Mesendoderm (in vitro differentiated cells): ENCODE measurements around the gene PLA2G3.

Experiments
- DNase-seq: peaks from one replicate; pipeline ENCODE4 v3.0.0; 2013
- H2AK5ac ChIP-seq: 2 replicates; pipeline ENCODE4 v1.6.1; 2013; ENCODE audit warnings: low read length, inconsistent platforms
- H2BK120ac ChIP-seq: 2 replicates; pipeline ENCODE4 v1.6.1; 2013; ENCODE audit warnings: low read depth, mild to moderate bottlenecking, low read length, moderate library complexity, mixed read lengths
- H2BK15ac ChIP-seq: replicated peaks from 2 replicates; pipeline ENCODE4 v1.6.1; 2013; ENCODE audit warnings: low read depth, mild to moderate bottlenecking, moderate library complexity
- H2BK5ac ChIP-seq: 2 replicates; pipeline ENCODE4 v1.6.1; 2013; ENCODE audit warnings: low read length, inconsistent platforms
- H3K18ac ChIP-seq: 2 replicates; pipeline ENCODE4 v1.6.1; 2013; ENCODE audit warnings: mild to moderate bottlenecking, low read length, mixed read lengths
- H3K23ac ChIP-seq: one replicate; pipeline ENCODE4 v1.6.1; 2013; ENCODE audit warnings: low read length
- H3K27ac ChIP-seq: 2 replicates; pipeline ENCODE4 v1.5.1; 2013; ENCODE audit warnings: low read depth, mild to moderate bottlenecking, inconsistent platforms, low read length, moderate library complexity
- H3K27me3 ChIP-seq: 2 replicates; pipeline ENCODE4 v1.6.1; 2013; ENCODE audit warnings: low read length, control low read depth, mild to moderate bottlenecking, inconsistent platforms; ENCODE audit not compliant: insufficient read depth, poor library complexity
- H3K36me3 ChIP-seq: 2 replicates; pipeline ENCODE4 v1.6.1; 2013; ENCODE audit warnings: low read length, inconsistent platforms; ENCODE audit not compliant: control insufficient read depth, insufficient read depth
- H3K4ac ChIP-seq: one replicate; pipeline ENCODE4 v1.6.1; 2013; ENCODE audit warnings: low read depth, mild to moderate bottlenecking, low read length, moderate library complexity
- H3K4me1 ChIP-seq: 2 replicates; pipeline ENCODE4 v1.6.1; 2013; ENCODE audit warnings: low read depth, low read length, inconsistent platforms; ENCODE audit not compliant: control insufficient read depth
- H3K4me2 ChIP-seq: 2 replicates; pipeline ENCODE4 v1.6.1; 2013; ENCODE audit warnings: low read length
- H3K4me3 ChIP-seq: 2 replicates; pipeline ENCODE4 v1.5.1; 2013; ENCODE audit warnings: mild to moderate bottlenecking, low read length
- H3K56ac ChIP-seq: one replicate; pipeline ENCODE4 v1.6.1; 2013; ENCODE audit warnings: low read length
- H3K79me1 ChIP-seq: 2 replicates; pipeline ENCODE4 v1.6.1; 2013; ENCODE audit warnings: low read length, inconsistent platforms
- H3K79me2 ChIP-seq: 2 replicates; pipeline ENCODE4 v1.6.1; 2013; ENCODE audit warnings: mild to moderate bottlenecking, low read length; ENCODE audit not compliant: control insufficient read depth, insufficient read depth
- H3K9ac ChIP-seq: 2 replicates; pipeline ENCODE4 v1.6.1; 2013; ENCODE audit warnings: low read length, inconsistent platforms
- H4K5ac ChIP-seq: one replicate; pipeline ENCODE4 v1.6.1; 2013; ENCODE audit warnings: low read length
- H4K8ac ChIP-seq: one replicate; pipeline ENCODE4 v1.6.1; 2013; ENCODE audit warnings: low read depth, mild to moderate bottlenecking, control low read depth, low read length, moderate library complexity
- WGBS: extraction: QIAGEN DNeasy Blood & Tissue Kit; methylation state at CpG from one replicate; pipeline ENCODE4 v1.1.7; 2013; ENCODE audit warnings: low lambda C conversion rate, missing lambda C conversion rate; ENCODE audit not compliant: insufficient coverage; ENCODE audit errors: extremely low coverage; 5-methylcytosine and 5-hydroxymethylcytosine counted together

Gene PLA2G3

GRCh38 chr22:31170971-31171370, 30.7 kb upstream of the PLA2G3 start:
- Histone ChIP-seq H3K18ac (no peak overlapping the region), H3K4me2 (no peak overlapping the region), H3K79me2 (no peaks in the 10 kb centered on the region), H4K8ac (no peak overlapping the region), H2BK5ac (no peak overlapping the region), H3K27me3 (no peaks in the 10 kb centered on the region), H3K4ac (no peak overlapping the region), H3K56ac (no peak overlapping the region), H3K27ac (no peak overlapping the region), H2BK120ac (no peak overlapping the region), H3K4me3 (no peak overlapping the region), H3K23ac (no peak overlapping the region), H3K36me3 (no peaks in the 10 kb centered on the region), H3K79me1 (peaks cover 3% of the 10 kb centered on the region), H4K5ac (no peak overlapping the region), H3K9ac (no peak overlapping the region), H2BK15ac (no peak overlapping the region), H2AK5ac (no peak overlapping the region), H3K4me1 (no peaks in the 10 kb centered on the region)
- WGBS = no CpG with 5 or more reads among the region's 4 CpGs
- DNase-seq = no peak

GRCh38 chr22:31162015-31162765, 21.9 kb upstream of the PLA2G3 start:
- DNase-seq = no peak
- Histone ChIP-seq H3K79me1 (peaks cover 6% of the 10 kb centered on the region), H3K23ac (no peak overlapping the region), H3K27me3 (no peaks in the 10 kb centered on the region), H3K27ac (no peak overlapping the region), H3K79me2 (peaks cover 2% of the 10 kb centered on the region), H3K4ac (no peak overlapping the region), H4K8ac (no peak overlapping the region), H3K4me2 (no peak overlapping the region), H3K4me3 (no peak overlapping the region), H2AK5ac (no peak overlapping the region), H4K5ac (no peak overlapping the region), H2BK5ac (no peak overlapping the region), H3K56ac (no peak overlapping the region), H3K18ac (no peak overlapping the region), H3K4me1 (peaks cover 2% of the 10 kb centered on the region), H3K36me3 (no peaks in the 10 kb centered on the region), H2BK120ac (no peak overlapping the region), H2BK15ac (no peak overlapping the region), H3K9ac (no peak overlapping the region)
- WGBS = no CpG with 5 or more reads among the region's 5 CpGs

- H2AK5ac ChIP-seq = no peak overlapping the region
- peaks cover 2% of the 10 kb centered on the region for H3K4me1 ChIP-seq
- H3K9ac ChIP-seq = no peak overlapping the region
- no peak overlapping the region for H2BK120ac ChIP-seq
- H3K56ac ChIP-seq = no peak overlapping the region
- no peak overlapping the region for H3K23ac ChIP-seq
- no peak overlapping the region for H2BK15ac ChIP-seq
- H4K5ac ChIP-seq = no peak overlapping the region
- H3K27ac ChIP-seq = no peak overlapping the region
- H3K27me3 ChIP-seq = no peaks in the 10 kb centered on the region
- no peaks in the 10 kb centered on the region for H3K36me3 ChIP-seq
- no peak overlapping the region for H4K8ac ChIP-seq
- H3K4me2 ChIP-seq = no peak overlapping the region
- H2BK5ac ChIP-seq = no peak overlapping the region
- H3K79me2 ChIP-seq = peaks cover 2% of the 10 kb centered on the region
- no peak overlapping the region for H3K4ac ChIP-seq
- no peak overlapping the region for H3K4me3 ChIP-seq
- H3K18ac ChIP-seq = no peak overlapping the region
- H3K79me1 ChIP-seq = peaks cover 6% of the 10 kb centered on the region
- DNase-seq = no peak
These were observed 21.1 kb upstream of the PLA2G3 start for GRCh38 chr22:31161386-31161785.

- H3K27ac ChIP-seq = no peak overlapping the region
- no CpG with 5 or more reads among the region's 32 CpGs for WGBS
- H3K79me2 ChIP-seq = peaks cover 2% of the 10 kb centered on the region
- no peak overlapping the region for H2AK5ac ChIP-seq
- H3K36me3 ChIP-seq = no peaks in the 10 kb centered on the region
- peak overlapping the region; percentile 90 for H3K4me3 ChIP-seq
- H3K79me1 ChIP-seq = peaks cover 6% of the 10 kb centered on the region
- H2BK5ac ChIP-seq = no peak overlapping the region
- peak overlapping the region; percentile 1 for H3K18ac ChIP-seq
- no peaks in the 10 kb centered on the region for H3K27me3 ChIP-seq
- H3K23ac ChIP-seq = no peak overlapping the region
- H4K5ac ChIP-seq = no peak overlapping the region
- H3K9ac ChIP-seq = peak overlapping the region; percentile 90
- no peak overlapping the region for H4K8ac ChIP-seq
- H2BK120ac ChIP-seq = no peak overlapping the region
- no peak overlapping the region for H2BK15ac ChIP-seq
- no peak overlapping the region for H3K4ac ChIP-seq
- H3K56ac ChIP-seq = peak overlapping the region; percentile 92
- peak overlapping the region; percentile 80 for H3K4me2 ChIP-seq
- peaks cover 2% of the 10 kb centered on the region for H3K4me1 ChIP-seq
- DNase-seq = peak; percentile 24
These were observed 20.1 kb upstream of the PLA2G3 start for GRCh38 chr22:31160328-31160978.

- Histone ChIP-seq H3K4me1 (no peaks in the 10 kb centered on the region), H2BK15ac (no peak overlapping the region), H2AK5ac (no peak overlapping the region), H3K23ac (no peak overlapping the region), H3K79me1 (no peaks in the 10 kb centered on the region), H3K4me2 (no peak overlapping the region), H3K79me2 (no peaks in the 10 kb centered on the region), H3K56ac (no peak overlapping the region), H3K9ac (no peak overlapping the region), H2BK120ac (no peak overlapping the region), H3K27ac (no peak overlapping the region), H2BK5ac (no peak overlapping the region), H3K18ac (no peak overlapping the region), H4K8ac (no peak overlapping the region), H3K27me3 (no peaks in the 10 kb centered on the region), H3K4me3 (no peak overlapping the region), H3K4ac (no peak overlapping the region), H3K36me3 (no peaks in the 10 kb centered on the region), H4K5ac (no peak overlapping the region)
- no CpG with 5 or more reads among the region's 3 CpGs for WGBS
- no peak for DNase-seq
These were observed 15.1 kb upstream of the PLA2G3 start for GRCh38 chr22:31155422-31155821.
